B cell (primary cell): ENCODE results near the gene SNTB2. TPM values are rescaled to one million over a fixed set of nuclear protein-coding genes. Genes with fewer than 3 reads are reported as not detected.

Experiments
- ATAC-seq: fragments of 200-7000 bp; cut with Tn5 transposase; one replicate; pipeline ENCODE4 v1.10.0; 2021; ENCODE audit warnings: low read depth, mild to moderate bottlenecking, moderate number of reproducible peaks, moderate library complexity
- CTCF ChIA-PET: fragments of 350-600 bp; sonication (Branson Sonifier 250); formaldehyde crosslinking; loops from one replicate; lab custom pipeline; 2021; ENCODE audit warnings: antibody characterized with exemption, inconsistent platforms; lab: Charles Lee
- POLR2A ChIA-PET: fragments of 350-600 bp; sonication (Branson Sonifier 250); formaldehyde crosslinking; loops from one replicate; lab custom pipeline; 2021; ENCODE audit warnings: antibody characterized with exemption; lab: Charles Lee
- DNase-seq: peaks from one replicate; pipeline ENCODE4 v3.0.0; 2013
- H2AFZ ChIP-seq: 2 replicates; pipeline ENCODE4 v1.6.1; 2012; ENCODE audit warnings: mild to moderate bottlenecking, low read depth, low read length; ENCODE audit not compliant: insufficient read depth, poor library complexity, severe bottlenecking
- H3K27ac ChIP-seq, 2 donors: 1 replicate in 1 of 2; 2 replicates in 1 of 2; pipeline ENCODE4 v1.5.1; 2012 to 2013; ENCODE audit warnings: low read length in 2 of 2, mild to moderate bottlenecking in 2 of 2, moderate library complexity in 1 of 2
- H3K27me3 ChIP-seq, 4 experiments: fragments of 200-600 bp in 1 of 4; sonication (generic) in 1 of 4; replicated peaks in 1 of 4; 1 replicate in 2 of 4; 2 replicates in 2 of 4; pipeline versions ENCODE4 v1.6.1 to v1.7.0; 2013 to 2016; ENCODE audit warnings: low read length in 3 of 4, mild to moderate bottlenecking in 2 of 4, mixed read lengths in 1 of 4, moderate library complexity in 1 of 4; ENCODE audit not compliant: insufficient read depth in 4 of 4, control insufficient read depth in 3 of 4; ENCODE audit errors: control extremely low read depth in 1 of 4
- H3K36me3 ChIP-seq, 2 experiments: replicated peaks in 1 of 2; 1 replicate in 1 of 2; 2 replicates in 1 of 2; pipeline versions ENCODE4 v1.6.1 to v1.7.1; 2013; ENCODE audit warnings: low read length in 1 of 2; ENCODE audit not compliant: insufficient read depth in 2 of 2, control insufficient read depth in 1 of 2; ENCODE audit errors: control extremely low read depth in 1 of 2, extremely low read depth in 1 of 2
- H3K4me1 ChIP-seq, 2 donors: fragments of 200-600 bp in 1 of 2; sonication (generic) in 1 of 2; 1 replicate in 1 of 2; 2 replicates in 1 of 2; pipeline versions ENCODE4 v1.5.1 to v1.6.1; 2013 to 2017; ENCODE audit warnings: low read length in 2 of 2; ENCODE audit not compliant: control insufficient read depth in 2 of 2, insufficient read depth in 2 of 2
- H3K4me2 ChIP-seq: replicated peaks from 2 replicates; pipeline ENCODE3; 2012; ENCODE audit warnings: mild to moderate bottlenecking, low read depth, low read length; ENCODE audit not compliant: poor library complexity, severe bottlenecking
- H3K4me3 ChIP-seq, 5 experiments: fragments of 200-600 bp in 1 of 5; sonication (generic) in 1 of 5; 1 replicate in 3 of 5; 2 replicates in 2 of 5; pipeline versions ENCODE4 v1.5.1 to v1.7.0; 2011 to 2016; ENCODE audit warnings: low read length in 4 of 5, mild to moderate bottlenecking in 4 of 5, low read depth in 2 of 5, control low read depth in 1 of 5, moderate library complexity in 1 of 5; ENCODE audit not compliant: insufficient read depth in 1 of 5; ENCODE audit errors: control extremely low read depth in 1 of 5, extremely low read depth in 1 of 5
- H3K79me2 ChIP-seq: fragments of 200-600 bp; sonication (generic); one replicate; pipeline ENCODE4 v1.6.0; 2016; ENCODE audit warnings: low read length; ENCODE audit not compliant: control insufficient read depth, insufficient read depth
- H3K9ac ChIP-seq: fragments of 200-600 bp; sonication (generic); 2 replicates; pipeline ENCODE4 v1.6.1; 2017; ENCODE audit warnings: mild to moderate bottlenecking, low read length, moderate library complexity
- H3K9me3 ChIP-seq, 3 donors: one replicate each; pipeline versions ENCODE4 v1.6.1 to v1.7.1; 2013; ENCODE audit warnings: low read length in 2 of 3; ENCODE audit not compliant: control insufficient read depth in 2 of 3, insufficient read depth in 1 of 3; ENCODE audit errors: control extremely low read depth in 1 of 3
- H4K20me1 ChIP-seq: 2 replicates; pipeline ENCODE4 v1.6.0; 2012; ENCODE audit warnings: mild to moderate bottlenecking, low read length; ENCODE audit not compliant: insufficient read depth, control insufficient read depth, poor library complexity, severe bottlenecking
- H3K27ac Mint-ChIP-seq: one replicate; pipeline ENCODE4 v1.8.0; 2021; ENCODE audit warnings: mixed read lengths
- H3K27me3 Mint-ChIP-seq: one replicate; pipeline ENCODE4 v1.8.0; 2021; ENCODE audit warnings: mixed read lengths
- H3K4me1 Mint-ChIP-seq: one replicate; pipeline ENCODE4 v1.8.0; 2021; ENCODE audit warnings: mixed read lengths
- H3K4me3 Mint-ChIP-seq: one replicate; pipeline ENCODE4 v1.8.0; 2021; ENCODE audit warnings: mixed read lengths
- H3K9me3 Mint-ChIP-seq: one replicate; pipeline ENCODE4 v1.8.0; 2022; ENCODE audit warnings: mixed read lengths; ENCODE audit not compliant: insufficient read depth
- CTCF ChIP-seq: fragments of 200-600 bp; IDR thresholded peaks from one replicate; pipeline ENCODE4 v1.8.0; 2022; ENCODE audit warnings: antibody characterized with exemption, mild to moderate bottlenecking
- EZH2 ChIP-seq: IDR thresholded peaks from 2 replicates; pipeline ENCODE4 v1.6.1; 2012; ENCODE audit warnings: borderline replicate concordance, low read depth, mild to moderate bottlenecking, moderate library complexity, low read length; ENCODE audit not compliant: insufficient read depth, poor library complexity, severe bottlenecking
- WGBS: methylation state at CpG from one replicate; pipeline ENCODE4 v1.1.5; 2013; ENCODE audit warnings: missing lambda C conversion rate; ENCODE audit not compliant: insufficient coverage; 5-methylcytosine and 5-hydroxymethylcytosine counted together
- intact Hi-C: fragments of 100-400 bp; cut with micrococcal nuclease; formaldehyde crosslinking; loops from one replicate; pipeline ENCODE4 v1.10.0; 2022
- polyA plus RNA-seq: library from polyadenylated mRNA; depleted of rRNA; stranded (reverse); fragments of >200 nt; gene quantifications from 2 replicates; pipeline ENCODE4 v1.2.3, GENCODE V29; 2012
- total RNA-seq, 2 donors: library from RNA; stranded (reverse); fragments of 120-200 nt in 1 of 2; gene quantifications; 1 replicate in 1 of 2; 2 replicates in 1 of 2; pipeline versions ENCODE4 v1.2.3 to v1.2.4, GENCODE V29; 2013 to 2022

The SNTB2 gene
- total and polyA plus RNA-seq, 2 donors (not counting 1 experiment from before 2014, with no cell fraction given): 3.8 to 16.2 TPM

- H3K4me3 Mint-ChIP-seq: no peak overlapping the region
- Histone ChIP-seq H4K20me1 (no peaks in the 10 kb centered on the region), H3K79me2 (no peaks in the 10 kb centered on the region), H2AFZ (no peak overlapping the region), H3K4me2 (no peak overlapping the region), H3K4me3 (no peak overlapping the region), H3K27ac (no peak overlapping the region), H3K4me1 (no peaks in the 10 kb centered on the region), H3K9me3 (no peaks in the 10 kb centered on the region), H3K27me3 (no peaks in the 10 kb centered on the region), H3K9ac (no peak overlapping the region), H3K36me3 (peaks cover 0 to 3% of the 10 kb centered on the region in 2 experiments)
- WGBS: no CpG with 5 or more reads among the region's 1 CpG
- DNase-seq: no peak
- ChIA-PET POLR2A (no interaction called here), CTCF (no interaction called here)
- no peaks in the 10 kb centered on the region for H3K27me3 Mint-ChIP-seq
- no peak for TF ChIP-seq CTCF
- no peak for TF ChIP-seq EZH2
- H3K9me3 Mint-ChIP-seq: no peaks in the 10 kb centered on the region
- ATAC-seq: no peak
- intact Hi-C loops: no loop called here
- no peaks in the 10 kb centered on the region for H3K4me1 Mint-ChIP-seq
- H3K27ac Mint-ChIP-seq: no peak overlapping the region
Measured at GRCh38 chr16:69239851-69240250, 52.9 kb downstream of the SNTB2 start.

- Histone ChIP-seq H3K4me1 (no peaks in the 10 kb centered on the region), H3K27ac (no peak overlapping the region), H3K4me3 (no peak overlapping the region), H3K4me2 (no peak overlapping the region), H3K27me3 (no peaks in the 10 kb centered on the region), H2AFZ (no peak overlapping the region), H4K20me1 (no peaks in the 10 kb centered on the region), H3K79me2 (no peaks in the 10 kb centered on the region), H3K9me3 (no peaks in the 10 kb centered on the region), H3K9ac (no peak overlapping the region), H3K36me3 (peaks cover 0 to 3% of the 10 kb centered on the region in 2 experiments)
- H3K27ac Mint-ChIP-seq: no peak overlapping the region
- intact Hi-C loops: no loop called here
- WGBS: 100% methylated on average over 1 of the region's 2 CpGs
- H3K4me1 Mint-ChIP-seq: no peaks in the 10 kb centered on the region
- DNase-seq: no peak
- ChIA-PET CTCF (no interaction called here), POLR2A (no interaction called here)
- TF ChIP-seq EZH2: no peak
- no peak for TF ChIP-seq CTCF
- no peak overlapping the region for H3K4me3 Mint-ChIP-seq
- ATAC-seq: no peak
- H3K27me3 Mint-ChIP-seq: no peaks in the 10 kb centered on the region
- H3K9me3 Mint-ChIP-seq: no peaks in the 10 kb centered on the region
Measured at GRCh38 chr16:69240331-69240730, 53.4 kb downstream of the SNTB2 start.
